A549 treated with CORT108297 at 1 μM for 4 hours (cell line): ENCODE results near the gene SLC30A2. TPM values are rescaled to one million over a fixed set of nuclear protein-coding genes. Genes with fewer than 3 reads are reported as not detected.

ENCODE experiments used
- total RNA-seq: library from RNA; stranded (reverse); fragments of 200-300 nt; extraction: Qiagen RNA extraction; gene quantifications from 5 replicates; pipeline ENCODE4 v1.2.3, GENCODE V29; 2022

Gene SLC30A2
- total RNA-seq = 0.03 to 0.10 TPM (median 0.09 TPM) in 5 replicates

GRCh38 chr1:26045722-26046245, at the start of gene SLC30A2:
Gene SLC30A2, minus strand, starts transcription at chr1:26046118. Its CDS starts 222 bp downstream, at chr1:26045896.

GRCh38 chr1:26067432-26067911, 21.6 kb upstream of the SLC30A2 start, which contains the start of gene TRIM63:
Gene TRIM63, minus strand, starts transcription at chr1:26067630. Its CDS starts 136 bp downstream, at chr1:26067494.

GRCh38 chr1:26021647-26022403, 24.1 kb downstream of the SLC30A2 start, which contains the start of gene EXTL1:
Gene EXTL1, plus strand, starts transcription at chr1:26021775. Its CDS starts 872 bp downstream, at chr1:26022647.

GRCh38 chr1:25997828-25998761, 47.8 kb downstream of the SLC30A2 start, which contains the start of gene PAFAH2:
Gene PAFAH2, minus strand, starts transcription at chr1:25998063. Its CDS starts 7,247 bp downstream, at chr1:25990816.

Other genes with a start within 250 kb of the SLC30A2 start
- 54.3 to 64.6 TPM (median 62.1 TPM) in 5 replicates for gene SELENON, start 245.9 kb downstream of the SLC30A2 start, total RNA-seq
- gene MTFR1L, start 226.2 kb downstream of the SLC30A2 start, total RNA-seq = 23.1 to 26.1 TPM (median 25.4 TPM) in 5 replicates
- gene AUNIP, start 186.7 kb downstream of the SLC30A2 start, total RNA-seq = 6.0 to 8.0 TPM (median 6.4 TPM) in 5 replicates
- 3.7 to 5.3 TPM (median 4.7 TPM) in 5 replicates for gene PAQR7, start 170.4 kb downstream of the SLC30A2 start, total RNA-seq
- 181 to 210 TPM (median 197 TPM) in 5 replicates for gene STMN1, start 139.7 kb downstream of the SLC30A2 start, total RNA-seq
- gene PAFAH2, start 48.1 kb downstream of the SLC30A2 start, total RNA-seq = 7.5 to 9.6 TPM (median 7.6 TPM) in 5 replicates
- 0.01 to 0.04 TPM in 2 of 5 replicates, not detected in the others for gene EXTL1, start 24.3 kb downstream of the SLC30A2 start, total RNA-seq
- gene TRIM63, start 21.5 kb upstream of the SLC30A2 start, total RNA-seq = 0.08 to 0.17 TPM (median 0.13 TPM) in 5 replicates
- gene PDIK1L, start 65.7 kb upstream of the SLC30A2 start, total RNA-seq = 1.5 to 2.0 TPM (median 1.9 TPM) in 5 replicates
- 0.03 to 0.07 TPM (median 0.07 TPM) in 3 of 5 replicates, not detected in the others for gene FAM110D, start 113.0 kb upstream of the SLC30A2 start, total RNA-seq
- not detected in 5 replicates for gene C1orf232, start 122.8 kb upstream of the SLC30A2 start, total RNA-seq
- 48.0 to 76.8 TPM (median 69.5 TPM) in 5 replicates for gene ZNF593, start 123.8 kb upstream of the SLC30A2 start, total RNA-seq
- gene ZNF593OS, start 125.7 kb upstream of the SLC30A2 start, total RNA-seq = 0.09 to 0.47 TPM in 2 of 5 replicates, not detected in the others
- gene CNKSR1, start 131.4 kb upstream of the SLC30A2 start, total RNA-seq = 0.18 to 0.37 TPM (median 0.33 TPM) in 5 replicates
- not detected in 5 replicates for gene CATSPER4, start 144.5 kb upstream of the SLC30A2 start, total RNA-seq
- 12.2 to 14.6 TPM (median 13.0 TPM) in 5 replicates for gene CEP85, start 188.1 kb upstream of the SLC30A2 start, total RNA-seq
- gene SH3BGRL3, start 234.0 kb upstream of the SLC30A2 start, total RNA-seq = 108 to 164 TPM (median 157 TPM) in 5 replicates